Erythroblast (primary cell): Measurements from ENCODE around the gene SLC39A3.

Source experiments
- GATA1 ChIP-seq: IDR thresholded peaks from 2 replicates; pipeline ENCODE4 v1.6.1; 2011; ENCODE audit warnings: low read depth, mild to moderate bottlenecking, control low read depth, low read length, moderate library complexity
- POLR2A ChIP-seq: IDR thresholded peaks from 2 replicates; pipeline ENCODE4 v1.6.1; 2011; ENCODE audit warnings: mild to moderate bottlenecking, low read length

DNA sequence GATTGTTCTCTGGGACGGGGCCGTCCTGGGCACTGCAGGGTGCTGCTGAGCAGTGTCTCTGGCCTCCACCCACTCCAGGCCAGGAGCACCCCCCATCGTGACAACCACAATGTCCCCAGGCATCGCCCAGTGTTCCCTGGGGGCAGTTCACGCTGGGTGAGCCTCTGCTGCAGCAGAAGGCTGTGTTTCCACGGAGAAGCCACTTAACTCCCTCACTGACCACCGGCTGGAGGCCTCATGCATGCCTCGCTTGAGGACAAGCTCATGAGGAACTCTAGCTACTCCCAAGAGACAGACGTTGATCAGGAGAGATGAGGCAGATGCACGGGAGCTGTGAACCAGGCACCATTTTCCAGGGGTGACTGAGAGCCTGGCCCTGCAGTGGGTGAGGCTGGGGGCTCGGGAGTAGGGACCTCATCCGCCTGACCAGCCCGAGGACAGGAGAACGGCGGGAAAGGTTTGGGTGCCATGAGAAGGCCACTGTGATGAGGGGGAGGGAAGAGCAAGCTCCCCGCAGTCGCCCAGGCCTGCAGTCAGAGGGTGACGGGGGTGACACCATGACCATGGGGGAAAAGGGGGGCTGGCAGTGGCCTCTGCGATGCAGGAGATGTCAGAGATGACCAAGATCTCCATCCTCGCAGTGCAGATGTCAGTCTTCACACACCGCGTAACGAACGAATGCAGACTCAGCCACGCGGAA, 5.1 kb downstream of the SLC39A3 start:
- no peak for TF ChIP-seq POLR2A
- no peak for TF ChIP-seq GATA1
